SK-N-MC (cell line): ENCODE data around the gene ACKR2.

Experiments
- DNase-seq: peaks from one replicate; pipeline ENCODE4 v3.0.0-alpha.2; 2011; ENCODE audit warnings: low read depth, low spot score
- H3K27ac ChIP-seq: fragments of 200-600 bp; sonication (generic); 2 replicates; pipeline ENCODE4 v1.5.1; 2016; ENCODE audit warnings: mixed run types
- H3K36me3 ChIP-seq: fragments of 200-600 bp; sonication (generic); 2 replicates; pipeline ENCODE4 v1.6.1; 2017; ENCODE audit warnings: antibody characterized with exemption, low read length, mixed read lengths; ENCODE audit not compliant: insufficient read depth
- H3K4me3 ChIP-seq: fragments of 200-600 bp; sonication (generic); 2 replicates; pipeline ENCODE4 v1.5.1; 2016
- H3K9ac ChIP-seq: fragments of 200-600 bp; sonication (generic); 2 replicates; pipeline ENCODE4 v1.8.0; 2017; ENCODE audit warnings: mixed run types, mixed read lengths; ENCODE audit not compliant: insufficient read length
- H3K9me3 ChIP-seq: fragments of 200-600 bp; sonication (generic); 2 replicates; pipeline ENCODE4 v1.6.1; 2017; ENCODE audit warnings: low read depth, mild to moderate bottlenecking, antibody characterized with exemption, low read length, moderate library complexity, mixed read lengths
- EZH2 ChIP-seq: fragments of 200-600 bp; sonication (generic); IDR thresholded peaks from one replicate; pipeline ENCODE4 v1.6.1; 2017; ENCODE audit warnings: antibody characterized with exemption
- FOXP2 ChIP-seq: optimal IDR thresholded peaks from 2 replicates; pipeline ENCODE3; 2011; ENCODE audit warnings: mild to moderate bottlenecking, moderate library complexity; ENCODE audit not compliant: insufficient read depth; ENCODE audit errors: extremely low read length, control extremely low read depth
- POLR2AphosphoS5 ChIP-seq: IDR thresholded peaks from 2 replicates; pipeline ENCODE4 v1.6.1; 2012; ENCODE audit warnings: mild to moderate bottlenecking, low read depth, low read length, borderline replicate concordance

ACKR2 gene

GRCh38 chr3:42831321-42831713, 22.1 kb downstream of the ACKR2 start:
- Histone ChIP-seq H3K4me3 (no peak overlapping the region), H3K9ac (no peak overlapping the region), H3K36me3 (no peaks in the 10 kb centered on the region), H3K9me3 (no peaks in the 10 kb centered on the region), H3K27ac (no peak overlapping the region)
- TF ChIP-seq FOXP2: no peak
- DNase-seq: no peak

- no peak overlapping the region for H3K9ac ChIP-seq
- H3K27ac ChIP-seq: no peak overlapping the region
- DNase-seq: no peak
- no peak overlapping the region for H3K4me3 ChIP-seq
- H3K36me3 ChIP-seq: no peaks in the 10 kb centered on the region
- no peaks in the 10 kb centered on the region for H3K9me3 ChIP-seq
- no peak for TF ChIP-seq POLR2AphosphoS5
- no peak for TF ChIP-seq EZH2
- no peak for TF ChIP-seq FOXP2
Observed at GRCh38 chr3:42836150-42837123, 27.2 kb downstream of the ACKR2 start.

- H3K27ac ChIP-seq: no peak overlapping the region
- no peak for TF ChIP-seq EZH2
- TF ChIP-seq FOXP2: no peak
- TF ChIP-seq POLR2AphosphoS5: no peak
- H3K9me3 ChIP-seq: no peaks in the 10 kb centered on the region
- H3K4me3 ChIP-seq: no peak overlapping the region
- DNase-seq: no peak
- H3K36me3 ChIP-seq: no peaks in the 10 kb centered on the region
- no peak overlapping the region for H3K9ac ChIP-seq
Observed at GRCh38 chr3:42838571-42838970, 29.3 kb downstream of the ACKR2 start.

GRCh38 chr3:42839616-42840015, 30.4 kb downstream of the ACKR2 start:
- H3K27ac ChIP-seq: no peak overlapping the region

DNA sequence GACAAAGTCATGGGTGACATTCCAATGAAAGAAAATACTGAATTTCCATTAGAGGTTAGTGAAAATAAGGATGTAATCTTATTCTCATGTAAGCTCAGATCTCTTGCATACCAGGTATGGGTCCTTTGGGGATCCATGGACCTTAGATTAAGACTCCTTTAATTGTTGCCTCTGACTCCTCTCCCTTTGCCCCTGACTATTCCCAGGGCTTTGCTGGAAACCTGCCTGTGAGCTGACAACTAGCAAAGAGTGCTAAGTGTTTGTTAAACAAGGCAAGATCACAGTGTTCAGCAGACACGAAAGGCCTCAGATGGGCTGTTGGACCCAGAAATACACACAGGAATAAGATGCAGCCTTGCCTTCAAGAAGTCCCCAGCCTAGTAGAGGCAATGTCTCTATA, 32.1 kb downstream of the ACKR2 start:
- H3K9me3 ChIP-seq: no peaks in the 10 kb centered on the region
- no peak for TF ChIP-seq POLR2AphosphoS5
- TF ChIP-seq FOXP2: no peak
- TF ChIP-seq EZH2: no peak
- H3K36me3 ChIP-seq: no peaks in the 10 kb centered on the region
- no peak for DNase-seq
- no peak overlapping the region for H3K4me3 ChIP-seq
- no peak overlapping the region for H3K9ac ChIP-seq
- no peak overlapping the region for H3K27ac ChIP-seq

More at GRCh38 chr3:42839616-42840015, 30.4 kb downstream of the ACKR2 start:
- no peak for TF ChIP-seq POLR2AphosphoS5
- Histone ChIP-seq H3K36me3 (no peaks in the 10 kb centered on the region), H3K9ac (no peak overlapping the region), H3K9me3 (no peaks in the 10 kb centered on the region), H3K4me3 (no peak overlapping the region)
- no peak for DNase-seq

- no peak overlapping the region for H3K9ac ChIP-seq
- H3K4me3 ChIP-seq: no peak overlapping the region
- H3K9me3 ChIP-seq: no peaks in the 10 kb centered on the region
- no peaks in the 10 kb centered on the region for H3K36me3 ChIP-seq
- TF ChIP-seq FOXP2: no peak
- TF ChIP-seq POLR2AphosphoS5: no peak
- TF ChIP-seq EZH2: no peak
- H3K27ac ChIP-seq: no peak overlapping the region
- DNase-seq: no peak
Observed at GRCh38 chr3:42843713-42844411, 34.6 kb downstream of the ACKR2 start.

DNA sequence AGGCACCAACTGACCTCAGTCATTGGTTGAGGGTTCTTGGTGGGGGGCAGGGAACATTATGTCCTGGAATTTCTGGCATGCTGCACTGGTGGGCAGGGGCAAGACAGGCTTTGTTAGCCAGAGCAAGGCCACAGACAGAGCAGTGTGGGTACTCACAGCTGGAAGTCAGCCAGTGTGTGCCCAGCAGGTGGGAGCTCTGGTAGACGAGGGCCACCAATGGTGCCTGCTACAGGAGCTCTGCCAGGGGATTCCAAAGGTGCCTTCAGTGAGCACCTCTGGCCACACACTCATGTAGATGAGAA, 35.1 kb downstream of the ACKR2 start:
- Histone ChIP-seq H3K9me3 (no peaks in the 10 kb centered on the region), H3K36me3 (no peaks in the 10 kb centered on the region), H3K4me3 (no peak overlapping the region), H3K27ac (no peak overlapping the region), H3K9ac (no peak overlapping the region)
- no peak for DNase-seq
- TF ChIP-seq EZH2: no peak
- TF ChIP-seq POLR2AphosphoS5: no peak
- TF ChIP-seq FOXP2: no peak

GRCh38 chr3:42844815-42845214, 35.6 kb downstream of the ACKR2 start:
- H3K9ac ChIP-seq: no peak overlapping the region
- no peaks in the 10 kb centered on the region for H3K36me3 ChIP-seq
- TF ChIP-seq EZH2: no peak
- no peak for TF ChIP-seq FOXP2
- TF ChIP-seq POLR2AphosphoS5: no peak
- H3K27ac ChIP-seq: no peak overlapping the region
- no peak overlapping the region for H3K4me3 ChIP-seq
- no peak for DNase-seq
- no peaks in the 10 kb centered on the region for H3K9me3 ChIP-seq
